IMR-90 (cell line): ENCODE measurements around the gene KLHL29. TPM values are rescaled to one million over a fixed set of nuclear protein-coding genes. Genes with fewer than 3 reads are reported as not detected.

ENCODE experiments used
- ATAC-seq: fragments of 200-7000 bp; cut with Tn5 transposase; 2 replicates; pipeline ENCODE4 v1.9.1; 2020; ENCODE audit warnings: low read depth, mild to moderate bottlenecking, moderate library complexity
- BruUV-seq: library from RNA; stranded (reverse); fragments of 400-500 nt; replicated peaks from 2 replicates; lab custom pipeline; 2021; lab: Mats Ljungman, UMichigan
- CTCF ChIA-PET: fragments of 300-600 bp; formaldehyde crosslinking; extraction: SDS; loops from one replicate; lab custom pipeline; 2021; ENCODE audit warnings: antibody characterized with exemption; lab: Yijun Ruan, JAX
- POLR2A ChIA-PET: fragments of 300-600 bp; sonication (Branson Sonifier 250); formaldehyde crosslinking; loops from one replicate; lab custom pipeline; 2022; ENCODE audit warnings: antibody characterized with exemption; ENCODE audit not compliant: unreplicated experiment; lab: Charles Lee
- DNase-seq: peaks from one replicate; pipeline ENCODE4 v3.0.0; 2013
- H2AFZ ChIP-seq: replicated peaks from 2 replicates; pipeline ENCODE3; 2013; ENCODE audit warnings: low read length, mild to moderate bottlenecking; ENCODE audit not compliant: poor library complexity
- H2AK5ac ChIP-seq: 2 replicates; pipeline ENCODE4 v1.6.1; 2013; ENCODE audit warnings: low read depth, low read length, inconsistent platforms
- H2AK9ac ChIP-seq: replicated peaks from 2 replicates; pipeline ENCODE3; 2013; ENCODE audit warnings: mild to moderate bottlenecking, low read depth, low read length, moderate library complexity; ENCODE audit not compliant: poor library complexity
- H2BK120ac ChIP-seq: 2 replicates; pipeline ENCODE4 v1.6.1; 2013; ENCODE audit warnings: low read depth, low read length, inconsistent platforms
- H2BK15ac ChIP-seq: 3 replicates; pipeline ENCODE4 v1.6.1; 2013; ENCODE audit warnings: low read depth, low read length, inconsistent platforms
- H2BK20ac ChIP-seq: 2 replicates; pipeline ENCODE4 v1.6.1; 2013; ENCODE audit warnings: low read depth, mild to moderate bottlenecking, inconsistent platforms, low read length, moderate library complexity
- H2BK5ac ChIP-seq: 2 replicates; pipeline ENCODE4 v1.6.1; 2013; ENCODE audit warnings: mild to moderate bottlenecking, low read depth, low read length, inconsistent platforms; ENCODE audit not compliant: poor library complexity, severe bottlenecking
- H3K14ac ChIP-seq: replicated peaks from 2 replicates; pipeline ENCODE4 v1.6.1; 2013; ENCODE audit warnings: low read depth, low read length, inconsistent platforms
- H3K18ac ChIP-seq: 2 replicates; pipeline ENCODE4 v1.6.1; 2013; ENCODE audit warnings: low read depth, low read length, control low read depth
- H3K23ac ChIP-seq: 2 replicates; pipeline ENCODE4 v1.6.1; 2013; ENCODE audit warnings: low read depth, low read length, inconsistent platforms
- H3K27ac ChIP-seq: 2 replicates; pipeline ENCODE4 v1.5.1; 2013; ENCODE audit warnings: mild to moderate bottlenecking, control low read depth, low read length; ENCODE audit not compliant: insufficient read depth
- H3K27me3 ChIP-seq: 2 replicates; pipeline ENCODE4 v1.6.1; 2013; ENCODE audit warnings: low read length; ENCODE audit not compliant: control insufficient read depth, insufficient read depth
- H3K36me3 ChIP-seq: 2 replicates; pipeline ENCODE4 v1.6.1; 2013; ENCODE audit warnings: low read length, mixed read lengths; ENCODE audit not compliant: control insufficient read depth, insufficient read depth
- H3K4ac ChIP-seq: 2 replicates; pipeline ENCODE4 v1.6.1; 2013; ENCODE audit warnings: low read depth, low read length, inconsistent platforms
- H3K4me1 ChIP-seq: 2 replicates; pipeline ENCODE4 v1.6.1; 2013; ENCODE audit warnings: low read length, mixed read lengths; ENCODE audit not compliant: control insufficient read depth, insufficient read depth
- H3K4me2 ChIP-seq: 2 replicates; pipeline ENCODE4 v1.6.1; 2013; ENCODE audit warnings: low read depth, mild to moderate bottlenecking, control low read depth, low read length, moderate library complexity
- H3K4me3 ChIP-seq: 2 replicates; pipeline ENCODE4 v1.5.1; 2013; ENCODE audit warnings: low read depth, mild to moderate bottlenecking, control low read depth, low read length, moderate library complexity; ENCODE audit not compliant: insufficient read depth
- H3K56ac ChIP-seq: 2 replicates; pipeline ENCODE4 v1.6.1; 2013; ENCODE audit warnings: low read length, inconsistent platforms; ENCODE audit not compliant: insufficient read depth; ENCODE audit errors: extremely low read depth
- H3K79me1 ChIP-seq, 2 experiments: 2 replicates each; pipeline ENCODE4 v1.6.1; 2013; ENCODE audit warnings: low read length in 2 of 2, inconsistent platforms in 1 of 2, low read depth in 1 of 2
- H3K9ac ChIP-seq: 2 replicates; pipeline ENCODE4 v1.6.1; 2013; ENCODE audit warnings: low read depth, low read length, control low read depth
- H3K9me1 ChIP-seq: 2 replicates; pipeline ENCODE4 v1.6.1; 2013; ENCODE audit warnings: low read length, inconsistent platforms; ENCODE audit not compliant: insufficient read depth
- H3K9me3 ChIP-seq: 2 replicates; pipeline ENCODE4 v1.6.1; 2013; ENCODE audit warnings: low read length; ENCODE audit not compliant: control insufficient read depth, insufficient read depth
- H4K20me1 ChIP-seq: 2 replicates; pipeline ENCODE4 v1.6.1; 2013; ENCODE audit warnings: low read length, inconsistent platforms; ENCODE audit not compliant: insufficient read depth
- H4K5ac ChIP-seq: 2 replicates; pipeline ENCODE4 v1.6.1; 2013; ENCODE audit warnings: mild to moderate bottlenecking, low read depth, low read length, control low read depth
- H4K8ac ChIP-seq, 2 experiments: 2 replicates each; pipeline ENCODE4 v1.6.1; 2013; ENCODE audit warnings: low read depth in 2 of 2, low read length in 2 of 2, control low read depth in 1 of 2, inconsistent platforms in 1 of 2
- H4K91ac ChIP-seq: 2 replicates; pipeline ENCODE4 v1.6.1; 2013; ENCODE audit warnings: low read depth, low read length, inconsistent platforms; ENCODE audit not compliant: insufficient read depth
- BHLHE40 ChIP-seq: fragments of 150-350 bp; IDR thresholded peaks from 2 replicates; pipeline ENCODE4 v1.6.1; 2016; ENCODE audit warnings: mild to moderate bottlenecking, low read depth, low read length
- CEBPB ChIP-seq: IDR thresholded peaks from 2 replicates; pipeline ENCODE4 v1.6.1; 2012; ENCODE audit warnings: low read depth, low read length, improper control_type of control experiment
- CTCF ChIP-seq: conservative IDR thresholded peaks from 2 replicates; pipeline ENCODE4 v1.5.1; 2012; ENCODE audit warnings: mild to moderate bottlenecking, low read depth, low read length, improper control_type of control experiment
- ELK1 ChIP-seq: fragments of 150-350 bp; IDR thresholded peaks from 2 replicates; pipeline ENCODE4 v1.6.1; 2016; ENCODE audit warnings: low read depth, mild to moderate bottlenecking, low read length, moderate library complexity, borderline replicate concordance
- FOS ChIP-seq: fragments of 150-350 bp; IDR thresholded peaks from 2 replicates; pipeline ENCODE4 v1.6.1; 2016; ENCODE audit warnings: low read depth, low read length
- MAFK ChIP-seq: IDR thresholded peaks from 2 replicates; pipeline ENCODE4 v1.6.1; 2012; ENCODE audit warnings: low read depth, low read length, improper control_type of control experiment
- MAZ ChIP-seq: IDR thresholded peaks from 2 replicates; pipeline ENCODE4 v1.6.1; 2012; ENCODE audit warnings: low read depth, mild to moderate bottlenecking, low read length, improper control_type of control experiment, moderate library complexity, borderline replicate concordance
- MXI1 ChIP-seq: IDR thresholded peaks from 2 replicates; pipeline ENCODE4 v1.6.1; 2012; ENCODE audit warnings: low read depth, mild to moderate bottlenecking, low read length, moderate library complexity, borderline replicate concordance
- NFE2L2 ChIP-seq: fragments of 150-350 bp; IDR thresholded peaks from 2 replicates; pipeline ENCODE4 v1.6.1; 2016; ENCODE audit warnings: low read depth, mild to moderate bottlenecking, low read length
- POLR2A ChIP-seq: IDR thresholded peaks from 2 replicates; pipeline ENCODE4 v1.6.1; 2012; ENCODE audit warnings: mild to moderate bottlenecking, low read depth, low read length
- RAD21 ChIP-seq: IDR thresholded peaks from 2 replicates; pipeline ENCODE4 v1.6.1; 2012; ENCODE audit warnings: low read length, improper control_type of control experiment
- RCOR1 ChIP-seq: IDR thresholded peaks from 2 replicates; pipeline ENCODE4 v1.6.1; 2012; ENCODE audit warnings: mild to moderate bottlenecking, low read length, improper control_type of control experiment; ENCODE audit not compliant: insufficient replicate concordance
- SMC3 ChIP-seq: fragments of 150-350 bp; IDR thresholded peaks from 2 replicates; pipeline ENCODE4 v1.6.1; 2016; ENCODE audit warnings: low read depth, mild to moderate bottlenecking, antibody characterized with exemption, low read length, moderate library complexity
- WGBS, 2 experiments: methylation state at CpG; one replicate each; pipeline versions ENCODE4 v1.1.5 to v1.1.7; 2013; ENCODE audit warnings: missing lambda C conversion rate in 2 of 2; ENCODE audit not compliant: insufficient read length in 1 of 2; ENCODE audit errors: extremely low coverage in 2 of 2; 5-methylcytosine and 5-hydroxymethylcytosine counted together
- dilution Hi-C: fragments of 300-500 bp; cut with HindIII; formaldehyde crosslinking; loops from one replicate; pipeline ENCODE4 v1.14.3; 2018; ENCODE audit warnings: low sequenced_read_pairs; ENCODE audit not compliant: unreplicated experiment
- in situ Hi-C: fragments of 300-500 bp; cut with MboI; formaldehyde crosslinking; loops from 3 replicates; pipeline ENCODE4 v1.14.3; 2019; ENCODE audit warnings: low sequenced_read_pairs, inconsistent platforms, mixed read lengths
- intact Hi-C: fragments of 100-400 bp; cut with micrococcal nuclease; formaldehyde crosslinking; loops from 2 replicates; pipeline ENCODE4 v1.10.0; 2022
- polyA plus RNA-seq, 3 experiments: library from polyadenylated mRNA; depleted of rRNA; stranded (reverse); fragments of >200 nt; gene quantifications; 2 replicates each; pipeline ENCODE4 v1.2.3, GENCODE V29; 2012; ENCODE audit warnings: low replicate concordance in 1 of 3
- total RNA-seq: library from RNA; depleted of rRNA; stranded (reverse); fragments of >200 nt; gene quantifications from 2 replicates; pipeline ENCODE4 v1.2.3, GENCODE V29; 2012

KLHL29 gene
- total and polyA plus RNA-seq, 2 of the 4 experiments (the other 2 are of a cell fraction): 2.0 to 8.0 TPM

- in situ Hi-C loops (no loop called here), dilution Hi-C loops (no loop called here), intact Hi-C loops (no loop called here)
- H4K91ac ChIP-seq: no peak overlapping the region
- H2BK5ac ChIP-seq: no peak overlapping the region
- H3K14ac ChIP-seq: no peak overlapping the region
- H2AK9ac ChIP-seq: no peak overlapping the region
- H3K23ac ChIP-seq: no peak overlapping the region
- POLR2A ChIA-PET: no interaction called here
- H3K9ac ChIP-seq: no peak overlapping the region
- DNase-seq (no peak), ATAC-seq (no peak)
- H4K5ac ChIP-seq: no peak overlapping the region
- H2BK20ac ChIP-seq: no peak overlapping the region
- H2AK5ac ChIP-seq: no peak overlapping the region
- H3K18ac ChIP-seq: no peak overlapping the region
- no peaks in the 10 kb centered on the region for H3K27me3 ChIP-seq
- H3K79me1 ChIP-seq: 0 out of 4 replicates have a peak, but pooled peaks cover 0 to 3% of the 10 kb centered on the region in 2 experiments
- WGBS, 2 experiments: 80 to 100% methylated on average over 1 to 22 of the region's 28 CpGs
- no peak overlapping the region for H2AFZ ChIP-seq
- H3K27ac ChIP-seq: no peak overlapping the region
- no peak overlapping the region for H2BK120ac ChIP-seq
- no peaks in the 10 kb centered on the region; the same call in 1 of the 2 replicates for H3K4me1 ChIP-seq
- no peaks in the 10 kb centered on the region for H3K36me3 ChIP-seq
- H3K4me2 ChIP-seq: no peak overlapping the region
- H3K9me3 ChIP-seq: 0 out of 2 replicates have a peak, but pooled peaks cover 2% of the 10 kb centered on the region
- no TSS peak for BruUV-seq
- TF ChIP-seq MXI1 (no peak), SMC3 (no peak), MAFK (no peak), FOS (no peak), RCOR1 (no peak), POLR2A (no peak), ELK1 (no peak), BHLHE40 (no peak), RAD21 (no peak), CEBPB (no peak), NFE2L2 (no peak), MAZ (no peak), CTCF (no peak)
- no peak overlapping the region for H4K8ac ChIP-seq
- H2BK15ac ChIP-seq: no peak overlapping the region
- CTCF ChIA-PET: no interaction called here
- H3K56ac ChIP-seq: no peak overlapping the region
- no peaks in the 10 kb centered on the region for H3K9me1 ChIP-seq
- H4K20me1 ChIP-seq: no peaks in the 10 kb centered on the region; the same call in 1 of the 2 replicates
- no peak overlapping the region for H3K4me3 ChIP-seq
- H3K4ac ChIP-seq: no peak overlapping the region
These were observed 244.2 kb downstream of the KLHL29 start for GRCh38 chr2:23628926-23629771.
